Measurements from ENCODE around the gene TPMT. TPM values are rescaled to one million over a fixed set of nuclear protein-coding genes. Genes with fewer than 3 reads are reported as not detected.
A peak's percentile ranks its signal among the peaks of the same experiment; 100 is the strongest.
"Not testable (repeated sequence)": the region's sequence is repeated elsewhere in the genome, so short reads cannot be mapped to it uniquely, and the experiment has no call there.

Gene TPMT
- total RNA-seq, 1 donor from 2014 or later = 10.4 TPM

DNA sequence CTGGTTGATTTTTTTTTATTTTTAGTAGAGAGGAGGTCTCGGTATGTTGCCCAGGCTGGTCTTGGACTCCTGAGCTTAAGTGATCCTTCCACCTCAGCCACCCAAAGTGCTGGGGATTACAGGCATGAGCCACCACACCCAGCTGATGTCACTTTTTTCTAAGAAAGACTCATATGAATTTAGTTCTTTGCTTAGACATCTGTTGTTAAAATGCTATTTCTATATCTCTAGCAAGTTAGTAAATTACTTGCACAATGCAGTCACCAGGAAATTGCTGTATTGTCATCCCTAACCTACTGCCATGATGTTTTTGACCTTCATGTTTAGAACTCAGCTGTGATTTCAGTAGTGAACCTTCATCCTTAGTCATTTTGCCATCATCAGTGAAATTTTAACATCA, 6.0 kb upstream of the TPMT start:
- DNase-seq (ENCODE audit: extremely low read depth, low read depth, low spot score) = no peak

DNA sequence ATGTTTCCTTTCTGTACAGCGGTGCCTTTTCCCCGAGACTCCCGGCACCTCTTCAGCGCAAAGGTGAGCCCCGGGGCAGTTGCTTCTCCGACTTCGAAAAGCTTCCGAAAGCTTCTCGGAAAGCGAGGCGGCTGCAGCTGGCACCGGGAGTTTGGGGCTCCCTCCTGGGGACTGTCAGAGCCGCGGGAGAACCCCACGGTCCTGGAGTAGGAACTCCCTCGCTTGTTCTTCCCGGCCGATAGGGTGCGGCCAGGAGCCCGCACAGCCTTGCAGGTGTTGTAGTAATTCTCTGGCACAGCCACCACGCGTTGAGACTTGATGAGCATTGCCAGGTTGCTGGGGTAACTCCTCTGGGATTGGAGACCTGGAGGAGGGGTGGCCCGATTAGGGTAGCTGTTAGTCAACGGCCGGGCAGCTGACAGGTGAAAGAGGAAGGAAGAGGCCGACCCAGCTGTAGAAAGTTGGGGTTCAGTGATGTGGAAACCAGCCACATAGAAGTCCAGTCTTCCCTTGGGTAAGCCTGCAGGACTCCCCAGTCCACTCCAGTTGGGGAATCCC, 1.1 kb upstream of the TPMT start:
- no peak for DNase-seq (ENCODE audit: extremely low read depth, low read depth, low spot score)

DNA sequence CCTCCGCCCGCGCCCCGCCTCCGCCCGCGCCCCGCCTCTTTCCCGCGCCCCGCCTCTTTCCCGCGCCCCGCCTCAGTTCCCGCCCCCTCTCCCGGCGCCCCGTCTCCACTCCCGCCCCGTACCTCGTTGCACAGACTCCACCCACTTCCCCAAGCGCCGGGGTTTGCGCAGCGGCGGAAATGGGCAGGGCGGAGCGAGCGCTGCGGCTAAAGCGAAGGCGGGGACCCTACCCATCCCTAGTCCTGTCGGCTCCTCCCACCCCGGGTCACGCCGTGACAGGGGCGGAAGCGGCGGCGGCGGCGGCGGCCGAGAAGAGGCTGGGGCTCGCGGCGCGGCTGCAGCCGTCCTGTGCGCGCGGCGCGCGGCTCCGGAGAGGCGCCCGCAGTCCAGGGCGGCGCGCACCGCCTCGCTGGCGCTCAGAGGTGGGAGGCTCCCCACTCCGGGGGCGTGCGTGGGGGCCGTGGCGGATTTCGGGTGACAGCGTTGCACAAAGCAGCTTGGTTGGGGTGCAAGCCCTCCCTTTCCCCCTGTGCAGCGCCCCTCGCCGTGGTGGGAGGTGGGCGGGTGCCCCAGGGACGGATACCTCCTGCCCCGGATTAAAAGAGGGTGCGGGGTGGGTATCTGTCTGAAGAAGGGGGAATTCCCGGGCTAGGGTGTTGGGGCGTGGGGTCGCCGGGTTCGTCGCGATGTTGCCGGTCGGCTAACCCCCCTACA, 430 bp upstream of the TPMT start, which contains the start of gene KDM1B:
TSS of gene KDM1B (plus strand) at position 273 of the 714 bp plus-strand sequence. CDS start 4,474 bp downstream, outside the sequence.
- peak; percentile 68 for DNase-seq (ENCODE audit: extremely low read depth, low read depth, low spot score)

DNA sequence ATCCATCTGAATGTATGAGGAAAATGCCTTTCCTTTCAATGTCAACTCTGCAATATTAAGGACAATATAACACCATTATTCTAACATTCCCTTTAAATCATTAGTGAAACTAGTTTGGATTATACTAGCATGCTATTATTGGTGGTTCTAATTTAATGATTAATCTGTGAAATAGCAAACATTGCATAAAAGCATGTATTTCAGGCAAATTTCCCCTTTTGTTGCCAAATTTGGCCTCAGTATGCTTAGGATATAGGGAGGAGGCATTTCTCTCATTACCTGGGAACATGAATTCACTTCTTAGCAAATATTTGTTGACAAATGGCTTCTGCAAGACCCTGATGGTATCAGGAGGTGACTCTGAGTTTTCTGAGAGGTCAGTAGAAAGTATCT, 1.6 kb downstream of the TPMT start:
- no peak for DNase-seq (ENCODE audit: extremely low read depth, low read depth, low spot score)

DNA sequence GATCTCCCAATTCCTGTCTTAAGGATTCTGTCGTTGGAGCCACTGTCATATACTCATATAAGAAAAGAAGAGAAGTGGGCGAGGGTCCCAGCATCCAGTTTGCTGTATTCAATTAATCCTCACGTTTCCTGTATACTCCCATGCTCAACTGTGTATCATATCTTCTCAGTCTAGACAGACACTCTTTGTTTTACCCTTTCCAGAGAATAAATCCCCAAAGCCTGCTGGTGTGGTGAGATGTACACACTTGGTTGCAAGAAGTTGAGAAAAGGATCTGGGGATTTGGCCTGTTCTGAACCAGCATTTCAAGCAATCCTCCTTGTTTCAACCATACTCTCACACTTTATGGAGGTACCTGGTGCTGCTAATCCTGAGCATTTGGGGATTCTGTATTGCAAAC, 3.1 kb downstream of the TPMT start:
- DNase-seq (ENCODE audit: extremely low read depth, low read depth, low spot score) = no peak

DNA sequence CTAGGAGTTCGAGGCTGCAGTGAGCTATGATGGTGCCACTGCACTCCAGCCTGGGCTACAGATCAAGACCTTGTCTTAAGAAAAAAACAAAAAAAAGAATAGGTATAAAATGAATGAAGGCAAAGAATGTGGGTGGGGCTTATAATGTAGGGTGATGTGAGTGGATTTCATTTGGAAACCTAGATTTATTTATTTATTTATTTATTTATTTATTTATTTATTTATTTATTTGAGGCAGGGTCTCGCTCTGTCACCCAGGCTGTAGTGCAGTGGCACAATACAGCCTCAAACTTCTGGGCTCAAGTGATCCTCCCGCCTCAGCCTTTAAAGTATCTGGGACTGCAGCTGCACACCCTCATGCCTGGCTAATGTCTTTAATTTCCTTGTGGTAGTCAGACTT, 3.5 kb downstream of the TPMT start:
- DNase-seq (ENCODE audit: extremely low read depth, low read depth, low spot score) = not testable (repeated sequence)

DNA sequence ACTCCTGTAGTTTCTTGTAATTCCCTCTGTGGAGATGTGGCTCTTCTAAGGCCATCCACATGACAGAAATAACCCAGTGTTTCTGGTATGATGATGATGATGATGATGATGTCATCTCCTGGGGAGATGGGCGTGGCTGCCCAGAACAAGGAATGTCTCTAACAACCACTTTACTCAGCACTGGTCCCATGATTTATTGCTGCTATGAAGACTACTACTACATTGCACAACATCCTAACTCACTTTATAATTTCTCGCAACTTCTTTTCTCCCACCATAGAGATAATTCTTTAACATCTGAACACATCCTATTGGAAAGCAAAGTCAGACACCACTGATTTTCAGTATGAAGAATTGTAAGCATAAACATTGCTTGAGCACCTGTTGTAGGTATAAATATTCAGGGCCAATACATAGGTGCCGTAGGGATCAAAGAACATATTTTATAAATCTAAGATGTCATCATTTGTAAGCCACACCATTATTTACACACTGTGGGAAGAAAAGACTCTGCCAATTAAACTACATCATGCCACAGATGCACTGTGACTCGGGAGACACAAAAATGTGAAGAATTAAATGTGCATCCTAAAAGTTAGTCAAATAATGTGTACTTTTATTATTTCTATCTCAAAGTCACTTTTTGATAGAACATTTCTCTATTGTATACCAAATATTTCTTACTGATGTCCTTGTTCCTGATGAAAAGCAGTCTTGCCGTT, 6.4 kb downstream of the TPMT start:
- no peak for DNase-seq (ENCODE audit: extremely low read depth, low read depth, low spot score)

DNA sequence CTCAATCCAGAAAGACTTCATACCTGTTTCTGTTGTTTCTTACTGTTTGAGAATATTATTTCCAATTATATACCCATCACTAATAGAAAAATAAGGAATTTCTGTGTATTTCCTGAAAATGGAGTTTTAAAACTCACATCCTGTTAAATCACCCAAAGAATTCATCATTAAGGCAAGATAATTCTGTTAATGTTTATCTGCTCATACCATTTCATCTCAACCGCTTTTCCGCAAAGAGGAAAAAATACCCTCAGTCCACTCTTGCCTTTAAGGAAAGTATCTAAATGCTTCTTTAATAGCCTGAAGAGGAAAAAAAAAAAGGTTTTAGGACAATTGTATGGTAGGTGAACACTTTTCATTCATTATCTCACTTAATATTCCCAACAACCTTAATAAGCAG, 7.3 kb downstream of the TPMT start:
- no peak for DNase-seq (ENCODE audit: extremely low read depth, low read depth, low spot score)

DNA sequence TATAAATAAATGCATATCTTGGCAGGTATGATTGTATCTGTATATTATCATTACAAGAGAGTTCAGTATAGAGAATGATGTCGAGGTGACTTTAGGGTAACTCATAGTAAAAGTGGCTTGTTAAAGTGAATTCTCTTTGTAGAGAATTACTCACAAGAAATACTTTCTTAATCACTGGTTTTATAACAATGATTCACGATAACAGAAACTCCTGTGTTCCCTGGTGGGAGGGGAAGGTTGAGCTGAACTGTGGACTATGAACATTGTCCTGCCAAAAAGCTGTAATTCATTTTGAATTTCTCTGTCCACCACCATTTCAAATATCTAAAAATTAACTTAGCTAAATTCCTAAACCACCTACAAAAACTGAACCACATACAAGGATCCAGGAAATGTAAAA, 7.7 kb downstream of the TPMT start:
- no peak for DNase-seq (ENCODE audit: extremely low read depth, low read depth, low spot score)

DNA sequence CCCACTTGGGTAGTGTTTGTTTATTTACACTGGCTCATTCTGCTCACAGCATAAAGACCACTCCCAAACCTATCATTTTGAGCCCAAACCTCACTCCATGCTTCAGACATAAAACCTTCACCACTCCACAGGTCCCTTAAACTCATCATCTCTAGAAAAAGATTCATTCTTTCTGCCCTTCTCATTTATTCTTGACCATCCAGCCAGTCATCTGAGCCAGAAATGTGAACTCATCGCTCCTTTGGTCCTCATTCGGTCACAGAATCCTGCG, 12.4 kb downstream of the TPMT start:
- no peak for DNase-seq (ENCODE audit: extremely low read depth, low read depth, low spot score)

DNA sequence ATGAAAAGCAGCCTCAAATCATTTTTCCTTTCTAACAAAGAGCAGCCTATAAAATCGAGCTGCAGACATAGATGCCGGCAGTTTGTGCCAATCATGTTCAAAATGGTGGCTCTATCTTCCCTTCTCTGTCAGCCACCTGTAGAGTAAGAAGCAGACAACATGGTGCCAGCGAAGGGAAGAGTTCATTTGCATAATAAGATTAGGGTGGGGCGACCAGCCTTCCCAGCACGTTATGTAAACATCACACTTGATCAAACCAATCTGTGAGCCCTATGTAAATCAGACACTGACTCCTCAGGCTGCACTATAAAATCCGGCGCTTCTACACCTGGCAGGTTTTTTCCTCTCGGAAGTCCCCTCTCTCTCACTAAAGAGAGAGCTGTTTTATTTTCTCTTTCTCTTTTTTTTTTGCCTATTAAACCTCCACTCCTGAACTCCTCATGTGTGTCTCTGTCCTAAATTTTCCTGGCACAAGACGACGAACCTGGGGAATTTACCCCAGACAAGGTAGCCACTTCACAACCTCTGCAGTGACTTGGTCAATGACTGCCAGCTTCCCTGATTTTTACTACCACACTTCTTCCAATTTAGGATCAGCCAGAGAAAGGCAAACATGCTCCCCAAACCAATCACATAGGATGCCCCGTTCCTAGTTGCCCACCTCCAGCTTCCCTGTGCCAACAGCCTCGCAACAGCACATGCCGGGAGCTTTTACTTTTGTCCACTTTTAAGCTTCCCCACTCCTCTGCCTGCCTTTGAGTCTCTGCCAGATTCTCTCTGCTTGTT, 12.9 kb downstream of the TPMT start:
- DNase-seq (ENCODE audit: extremely low read depth, low read depth, low spot score) = no peak

DNA sequence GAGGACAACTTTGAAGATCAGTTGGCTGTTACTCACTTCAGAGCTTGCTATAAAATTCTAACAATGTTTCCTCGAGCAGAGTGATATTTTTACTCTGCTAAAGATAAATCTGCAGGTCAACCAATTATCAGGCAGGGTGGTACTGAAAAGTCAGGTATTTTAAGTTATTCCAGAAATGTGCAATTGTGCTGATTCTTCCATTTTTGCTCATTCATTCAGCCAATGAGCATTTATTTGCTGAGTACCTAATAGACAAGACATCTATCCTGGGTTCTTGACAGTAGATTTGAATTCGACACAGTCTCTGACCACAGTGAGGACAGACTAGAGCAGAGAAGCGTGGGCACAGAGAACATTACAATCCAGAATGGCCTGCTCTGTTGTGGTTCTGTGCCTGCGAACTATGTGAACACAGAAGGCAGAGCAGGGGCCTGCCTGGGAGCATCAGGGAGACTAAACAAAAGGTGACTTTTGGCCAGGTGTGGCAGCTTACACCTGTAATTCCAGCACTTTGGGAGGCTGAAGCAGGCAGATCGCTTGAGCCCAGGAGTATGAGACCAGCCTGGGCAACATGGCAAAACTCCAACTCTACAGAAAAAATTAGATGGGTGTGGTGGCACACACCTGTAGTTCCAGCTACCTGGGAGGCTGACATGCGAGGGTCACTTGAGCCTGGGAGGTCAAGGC, 14.8 kb downstream of the TPMT start:
- DNase-seq (ENCODE audit: extremely low read depth, low read depth, low spot score) = no peak

DNA sequence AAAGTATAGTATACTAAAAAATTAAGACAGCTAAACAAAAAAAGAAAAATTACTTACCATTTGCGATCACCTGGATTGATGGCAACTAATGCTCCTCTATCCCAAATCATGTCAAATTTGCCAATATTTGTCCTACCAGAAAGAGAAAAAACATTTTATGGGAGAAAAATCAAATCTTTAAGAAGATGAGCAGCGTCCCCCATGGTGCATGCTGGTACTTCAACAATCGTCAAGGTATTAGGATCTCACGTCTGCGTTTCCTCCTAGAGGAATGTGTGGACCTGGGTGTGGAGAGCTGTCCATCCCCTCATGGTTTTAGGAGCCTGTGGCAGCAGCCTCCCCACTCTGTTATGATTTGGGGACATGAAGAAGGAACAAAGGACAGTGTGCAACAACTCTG, 16.0 kb downstream of the TPMT start:
- no peak for DNase-seq (ENCODE audit: extremely low read depth, low read depth, low spot score)

DNA sequence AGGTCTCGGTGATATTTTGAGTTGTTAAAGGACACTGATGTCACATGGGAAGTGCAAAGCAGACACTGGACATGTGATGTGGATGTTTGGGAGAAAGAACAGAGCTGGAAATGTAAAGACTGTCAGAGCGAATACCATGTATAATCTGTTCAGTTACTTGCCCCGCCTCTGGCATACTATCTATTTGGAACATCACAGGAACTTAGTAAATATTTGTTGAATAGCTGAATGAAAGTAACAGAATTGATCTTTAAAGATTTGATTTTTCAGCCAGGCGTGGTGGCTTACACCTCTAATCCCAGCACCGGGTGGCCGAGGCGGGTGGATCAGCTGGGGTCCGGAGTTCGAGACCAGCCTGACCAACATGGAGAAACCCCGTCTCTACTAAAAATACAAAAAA, 18.6 kb downstream of the TPMT start:
- no peak for DNase-seq (ENCODE audit: extremely low read depth, low read depth, low spot score)

DNA sequence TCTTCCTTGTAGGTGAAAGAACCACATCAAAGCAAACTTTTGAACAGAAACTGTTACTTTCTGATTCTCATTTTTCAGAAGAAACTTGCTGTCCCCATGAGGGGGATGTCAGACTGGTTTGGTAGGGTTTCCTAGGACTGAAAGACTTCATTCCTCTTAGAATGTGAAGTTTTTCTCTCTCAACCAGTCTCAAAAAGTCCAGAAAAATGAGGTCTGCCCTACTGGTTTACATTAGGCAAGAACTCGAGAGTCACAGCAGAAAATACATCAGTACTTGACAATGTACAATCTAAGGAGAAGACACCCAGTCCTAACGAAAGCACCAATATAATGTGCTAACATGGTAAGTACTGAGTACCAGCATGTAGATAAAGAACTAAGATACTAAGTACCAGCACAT, 19.7 kb downstream of the TPMT start:
- no peak for DNase-seq (ENCODE audit: extremely low read depth, low read depth, low spot score)

DNA sequence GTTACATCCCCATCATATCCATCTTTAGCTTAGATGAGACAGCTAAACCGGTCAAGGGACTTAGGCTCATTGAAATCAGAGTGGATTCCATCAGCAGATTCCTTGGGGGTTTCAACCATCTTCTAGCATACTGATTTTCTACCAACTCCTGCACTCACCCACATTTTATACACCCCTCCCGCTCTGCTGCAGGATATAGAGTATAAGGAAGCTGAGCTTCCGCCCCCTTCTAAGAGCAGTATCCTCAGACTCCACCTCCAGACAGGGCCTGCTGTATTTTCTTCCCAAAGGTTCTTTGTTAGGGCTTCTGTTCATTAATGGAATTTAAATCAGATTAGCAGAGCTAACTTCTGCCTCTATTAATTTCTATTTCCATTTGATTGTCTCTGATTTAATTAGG, 22.5 kb downstream of the TPMT start:
- DNase-seq (ENCODE audit: extremely low read depth, low read depth, low spot score) = no peak

DNA sequence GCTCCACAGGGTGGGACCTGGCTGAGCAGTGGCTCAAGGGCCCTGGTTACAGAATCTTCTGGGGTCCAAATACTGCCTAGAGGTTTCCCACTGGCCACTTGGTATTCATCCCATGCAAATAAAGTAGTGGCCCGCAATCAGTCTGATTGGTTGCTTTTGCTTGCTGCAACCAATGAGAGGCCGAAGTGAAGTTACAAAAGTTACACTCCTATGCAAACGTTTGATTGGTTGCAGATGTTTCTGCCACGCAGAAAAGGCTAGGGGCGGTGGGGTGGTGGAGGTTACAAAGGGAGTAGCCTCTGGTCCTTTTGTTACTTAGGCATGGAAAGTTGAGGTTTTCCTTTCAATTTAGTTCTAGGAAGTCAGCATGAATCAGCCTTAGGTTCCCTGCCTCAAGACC, 28.8 kb downstream of the TPMT start:
- no peak for DNase-seq (ENCODE audit: extremely low read depth, low read depth, low spot score)

DNA sequence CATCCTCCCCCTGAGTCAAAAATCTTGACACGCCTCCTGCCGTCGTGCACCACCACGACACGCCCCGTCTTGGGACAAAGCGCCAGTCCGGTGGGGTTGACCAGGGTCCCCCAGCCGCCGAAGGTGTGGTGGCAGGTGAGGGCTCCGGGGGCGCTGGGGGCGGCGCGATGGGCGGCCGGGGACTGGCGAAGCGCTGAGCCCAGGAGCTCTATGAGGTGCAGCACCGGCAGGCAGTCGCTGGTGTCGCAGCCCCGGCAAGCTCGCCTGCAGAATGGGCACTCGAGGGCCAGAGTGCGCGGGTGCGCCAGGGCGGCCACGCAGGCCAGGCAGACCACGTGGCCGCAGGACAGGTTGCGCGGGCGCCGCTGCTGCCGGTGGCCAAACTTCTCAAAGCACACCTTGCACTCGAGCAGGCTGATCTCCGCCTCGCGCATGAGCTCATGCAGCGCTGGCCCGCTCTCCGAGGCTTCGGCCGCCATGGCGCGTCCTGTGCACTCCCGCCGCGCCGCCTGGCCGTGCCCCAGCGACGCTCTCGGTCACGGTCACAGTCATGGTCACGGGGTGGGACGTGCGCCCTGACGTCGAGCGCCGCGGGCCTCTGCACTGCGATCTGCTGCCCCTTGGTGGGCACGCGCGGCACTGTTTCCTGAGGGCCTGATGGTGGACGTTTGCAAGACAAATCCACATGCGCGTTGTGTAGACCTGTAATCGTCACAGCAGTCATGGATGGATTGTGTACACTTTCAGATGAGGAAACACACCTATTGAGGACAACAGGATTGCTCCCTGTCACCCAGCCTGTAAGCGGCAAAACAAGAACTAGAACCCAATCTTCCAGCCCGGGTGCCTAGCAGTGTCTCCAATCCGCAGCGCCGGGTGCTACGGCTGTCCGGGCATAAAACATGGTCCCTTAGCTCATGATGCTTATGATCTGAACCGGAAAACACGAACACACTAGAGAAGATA, 32.5 kb downstream of the TPMT start, which contains the start of gene NHLRC1:
TSS of gene NHLRC1 (minus strand) at position 550 of the 966 bp plus-strand sequence. CDS start at position 479, 71 bp downstream.
- peak; percentile 33 for DNase-seq (ENCODE audit: extremely low read depth, low read depth, low spot score)

DNA sequence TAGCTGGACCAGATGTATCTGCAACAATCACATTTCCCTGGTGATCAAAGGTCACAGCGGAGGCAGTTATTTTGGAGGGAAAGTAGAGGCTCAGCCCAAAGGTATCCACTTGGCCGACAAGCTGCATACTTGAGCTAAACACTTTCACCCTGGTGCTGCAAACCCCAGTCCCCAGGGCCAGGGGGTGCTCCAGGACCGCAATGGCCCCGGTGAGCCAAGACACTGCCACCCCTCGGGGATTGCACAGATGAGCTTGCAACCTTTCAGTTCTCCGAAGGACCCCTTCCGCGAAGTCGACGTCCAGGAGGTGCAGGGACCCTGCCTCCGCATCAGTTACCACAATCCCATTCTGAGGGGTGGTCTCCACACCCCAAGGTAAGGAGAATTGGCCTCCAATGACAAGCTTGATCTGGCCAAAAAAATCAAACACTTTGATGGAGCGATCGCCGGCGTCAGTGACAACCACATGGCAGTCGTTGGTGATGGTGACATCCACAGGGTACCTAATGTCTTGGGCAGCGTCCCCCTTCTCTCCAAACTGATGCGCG, 33.2 kb downstream of the TPMT start:
- DNase-seq (ENCODE audit: extremely low read depth, low read depth, low spot score) = no peak
